ENCODE measurements around the gene MEOX1. TPM values are rescaled to one million over a fixed set of nuclear protein-coding genes. Genes with fewer than 3 reads are reported as not detected.

MEOX1 gene
- total RNA-seq, 1 experiment from 2014 or later, result 0.72 TPM

DNA sequence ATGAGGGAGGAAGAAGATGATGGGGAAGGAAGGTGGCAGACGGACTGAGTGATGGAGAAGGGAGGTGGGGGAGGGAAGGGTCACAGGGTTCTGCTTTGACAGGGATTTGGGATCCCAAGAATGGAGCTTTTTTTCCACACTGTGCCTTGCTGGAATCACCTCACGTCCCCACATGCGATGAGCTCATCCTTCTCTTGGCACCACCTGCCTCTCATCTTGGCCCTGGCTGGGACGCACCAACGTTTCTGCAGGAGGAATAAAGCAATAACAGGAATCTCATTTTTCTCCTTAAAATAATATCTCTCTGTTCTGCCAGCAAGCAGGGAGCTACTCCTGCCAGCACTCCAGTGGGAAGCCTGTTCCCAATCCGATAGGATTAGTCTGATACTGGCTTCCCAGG, 47.8 kb downstream of the MEOX1 start:
- Histone ChIP-seq H3K9me2 (ENCODE audit: insufficient read depth) (no peaks in the 10 kb centered on the region), H3F3A (ENCODE audit: insufficient read depth, low read depth) (no peaks in the 10 kb centered on the region), H3K27me3 (ENCODE audit: insufficient read depth, low read depth) (no peaks in the 10 kb centered on the region), H3K79me2 (ENCODE audit: low read depth) (no peaks in the 10 kb centered on the region), H3K4me2 (no peak overlapping the region), H2AFZ (no peak overlapping the region), H3K9me3 (ENCODE audit: insufficient read depth, low read depth) (peaks cover 5% of the 10 kb centered on the region; the same call in 1 of the 2 replicates), H4K20me1 (ENCODE audit: insufficient read depth) (no peaks in the 10 kb centered on the region), H3K36me3 (ENCODE audit: low read depth) (no peaks in the 10 kb centered on the region), H3K4me3 (no peak overlapping the region), H3K27ac (no peak overlapping the region), H3K4me1 (replicated peaks; ENCODE audit: insufficient read depth) (no peaks in the 10 kb centered on the region)
- intact Hi-C loops (cut with micrococcal nuclease; ENCODE audit: unreplicated experiment), result no loop called here
- BruUV-seq (replicated peaks), result no TSS peak
- TF ChIP-seq, protein P1, sequence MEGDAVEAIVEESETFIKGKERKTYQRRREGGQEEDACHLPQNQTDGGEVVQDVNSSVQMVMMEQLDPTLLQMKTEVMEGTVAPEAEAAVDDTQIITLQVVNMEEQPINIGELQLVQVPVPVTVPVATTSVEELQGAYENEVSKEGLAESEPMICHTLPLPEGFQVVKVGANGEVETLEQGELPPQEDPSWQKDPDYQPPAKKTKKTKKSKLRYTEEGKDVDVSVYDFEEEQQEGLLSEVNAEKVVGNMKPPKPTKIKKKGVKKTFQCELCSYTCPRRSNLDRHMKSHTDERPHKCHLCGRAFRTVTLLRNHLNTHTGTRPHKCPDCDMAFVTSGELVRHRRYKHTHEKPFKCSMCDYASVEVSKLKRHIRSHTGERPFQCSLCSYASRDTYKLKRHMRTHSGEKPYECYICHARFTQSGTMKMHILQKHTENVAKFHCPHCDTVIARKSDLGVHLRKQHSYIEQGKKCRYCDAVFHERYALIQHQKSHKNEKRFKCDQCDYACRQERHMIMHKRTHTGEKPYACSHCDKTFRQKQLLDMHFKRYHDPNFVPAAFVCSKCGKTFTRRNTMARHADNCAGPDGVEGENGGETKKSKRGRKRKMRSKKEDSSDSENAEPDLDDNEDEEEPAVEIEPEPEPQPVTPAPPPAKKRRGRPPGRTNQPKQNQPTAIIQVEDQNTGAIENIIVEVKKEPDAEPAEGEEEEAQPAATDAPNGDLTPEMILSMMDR (conservative IDR thresholded peaks at IDR 0.05), result no peak
- TF ChIP-seq EZH2 (IDR thresholded peaks at IDR 0.05; ENCODE audit: low read depth), result no peak
- POLR2A ChIA-PET (ENCODE audit: unreplicated experiment), result interaction anchor here (0.6 kb wide), 1 partner anchor 1433 kb away, joined by 3 read pairs; no protein-coding TSS in a partner anchor
- DNase-seq, result no peak
- CTCF ChIA-PET, result no interaction called here

DNA sequence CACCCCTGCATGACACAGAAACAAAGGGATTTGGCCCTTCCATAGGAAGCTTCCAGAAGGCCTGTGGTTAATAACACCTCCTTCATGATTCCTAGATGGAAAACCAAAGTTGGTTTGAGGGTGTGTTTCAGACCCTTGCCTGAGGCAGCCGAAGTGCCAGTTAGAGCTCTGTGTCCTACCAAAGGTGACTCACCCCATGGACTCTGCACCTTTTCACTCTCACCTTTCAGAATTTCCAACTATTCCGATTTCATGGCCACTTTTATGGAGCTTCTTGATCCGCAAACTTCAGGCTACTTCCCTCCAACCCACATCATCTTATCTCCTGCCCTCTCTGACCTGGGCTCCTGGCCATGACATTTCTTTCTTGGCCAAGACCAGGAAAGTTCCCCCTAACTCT, 49.2 kb downstream of the MEOX1 start:
- DNase-seq, result no peak
- Histone ChIP-seq H2AFZ (no peak overlapping the region), H3K4me1 (replicated peaks; ENCODE audit: insufficient read depth) (no peaks in the 10 kb centered on the region), H3K79me2 (ENCODE audit: low read depth) (no peaks in the 10 kb centered on the region), H3K9me2 (ENCODE audit: insufficient read depth) (no peaks in the 10 kb centered on the region), H3K27me3 (ENCODE audit: insufficient read depth, low read depth) (no peaks in the 10 kb centered on the region), H3F3A (ENCODE audit: insufficient read depth, low read depth) (no peaks in the 10 kb centered on the region), H3K4me3 (no peak overlapping the region), H3K36me3 (ENCODE audit: low read depth) (no peaks in the 10 kb centered on the region), H3K27ac (no peak overlapping the region), H3K9me3 (ENCODE audit: insufficient read depth, low read depth) (peaks cover 5% of the 10 kb centered on the region; the same call in 1 of the 2 replicates), H3K4me2 (no peak overlapping the region), H4K20me1 (ENCODE audit: insufficient read depth) (no peaks in the 10 kb centered on the region)
- BruUV-seq (replicated peaks), result no TSS peak
- intact Hi-C loops (cut with micrococcal nuclease; ENCODE audit: unreplicated experiment), result no loop called here
- CTCF ChIA-PET, result no interaction called here
- no peak for TF ChIP-seq EZH2 (IDR thresholded peaks at IDR 0.05; ENCODE audit: low read depth)
- TF ChIP-seq, protein P1 (conservative IDR thresholded peaks at IDR 0.05), result no peak
- POLR2A ChIA-PET (ENCODE audit: unreplicated experiment), result no interaction called here

DNA sequence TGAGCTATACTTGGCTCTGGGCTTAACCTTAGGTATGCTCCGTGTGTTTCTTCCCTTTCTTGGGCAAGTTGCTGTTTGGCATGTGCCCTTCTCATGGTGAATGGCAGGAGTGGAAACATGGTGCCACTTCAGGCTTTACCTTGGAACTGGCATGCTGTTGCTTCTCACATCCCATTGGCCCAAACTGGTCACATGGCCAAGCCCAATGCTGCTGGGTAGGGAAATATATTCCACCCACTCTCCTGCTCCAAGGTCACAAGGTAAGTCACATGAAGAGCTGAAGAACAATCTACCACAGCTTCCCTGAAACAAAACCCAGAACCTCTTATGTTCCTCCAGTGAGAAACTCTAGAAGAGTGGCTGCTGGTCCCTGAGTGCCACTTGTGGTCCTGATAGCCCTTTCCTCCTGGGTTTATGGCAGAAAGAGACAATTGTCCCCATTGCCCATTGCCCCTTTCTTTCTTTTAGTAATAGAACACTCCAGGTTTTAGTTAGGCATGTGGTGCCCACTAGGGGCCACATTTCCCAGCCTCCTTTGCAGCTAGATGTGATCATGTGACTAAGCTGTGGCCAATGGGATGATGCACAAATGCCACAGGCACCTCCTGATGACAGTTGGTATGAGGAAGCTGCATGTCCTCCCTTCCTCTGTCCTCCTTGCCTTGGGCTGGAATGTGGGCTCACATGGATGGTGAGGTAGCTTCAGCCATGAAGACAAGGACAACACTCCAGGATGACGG, 50.3 kb downstream of the MEOX1 start:
- TF ChIP-seq, protein P1 (conservative IDR thresholded peaks at IDR 0.05), result no peak
- TF ChIP-seq EZH2 (IDR thresholded peaks at IDR 0.05; ENCODE audit: low read depth), result no peak
- no peak for DNase-seq
- Histone ChIP-seq H3K4me1 (replicated peaks; ENCODE audit: insufficient read depth) (no peaks in the 10 kb centered on the region), H2AFZ (no peak overlapping the region), H3K9me2 (ENCODE audit: insufficient read depth) (no peaks in the 10 kb centered on the region), H3F3A (ENCODE audit: insufficient read depth, low read depth) (no peaks in the 10 kb centered on the region), H4K20me1 (ENCODE audit: insufficient read depth) (no peaks in the 10 kb centered on the region), H3K36me3 (ENCODE audit: low read depth) (no peaks in the 10 kb centered on the region), H3K27ac (no peak overlapping the region), H3K79me2 (ENCODE audit: low read depth) (no peaks in the 10 kb centered on the region), H3K4me3 (no peak overlapping the region), H3K9me3 (ENCODE audit: insufficient read depth, low read depth) (peaks cover 5% of the 10 kb centered on the region; the same call in 1 of the 2 replicates), H3K27me3 (ENCODE audit: insufficient read depth, low read depth) (no peaks in the 10 kb centered on the region), H3K4me2 (no peak overlapping the region)
- intact Hi-C loops (cut with micrococcal nuclease; ENCODE audit: unreplicated experiment), result no loop called here
- BruUV-seq (replicated peaks), result no TSS peak
- CTCF ChIA-PET, result no interaction called here
- POLR2A ChIA-PET (ENCODE audit: unreplicated experiment), result interaction anchor here (0.5 kb wide), 1 partner anchor 37 kb away, joined by 16 read pairs; no protein-coding TSS in a partner anchor
